ENCODE measurements around the gene CHST13.

CHST13 gene

DNA sequence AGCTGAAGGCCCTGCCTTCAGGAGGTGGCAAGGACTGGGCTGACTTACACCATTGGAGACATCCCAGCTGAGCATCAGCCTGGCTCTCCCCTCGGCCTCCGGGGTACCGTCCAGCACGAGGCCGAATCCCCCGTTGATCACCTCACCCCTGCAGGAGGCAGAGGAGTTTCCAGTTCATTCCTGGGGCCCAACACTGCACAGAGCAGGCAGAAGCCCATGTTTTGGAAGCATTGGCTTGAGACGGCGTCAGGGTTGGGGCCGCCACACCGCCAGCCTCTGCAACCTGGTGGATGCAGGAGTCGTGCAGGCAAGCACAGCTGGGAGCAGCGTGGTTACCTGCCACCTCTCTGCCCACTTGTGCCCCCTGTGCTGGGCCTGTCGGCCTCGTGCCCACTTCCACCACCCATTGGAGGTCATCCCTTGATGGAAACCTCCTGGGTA lies 40.6 kb upstream of the CHST13 start:
- Histone ChIP-seq H3K4me2 (ENCODE audit: low read length) (no peak overlapping the region), H2BK120ac (ENCODE audit: insufficient read depth, low read length, poor library complexity) (no peak overlapping the region), H3K4ac (ENCODE audit: low read depth, low read length) (no peak overlapping the region), H4K91ac (ENCODE audit: low read depth, low read length) (no peak overlapping the region), H3K79me1 (ENCODE audit: low read length) (no peaks in the 10 kb centered on the region), H3K27ac (ENCODE audit: low read depth, low read length) (no peak overlapping the region), H3K36me3 (ENCODE audit: control insufficient read depth in 1 of 2, insufficient read depth in 2 of 2, low read length in 2 of 2) (no peaks in the 10 kb centered on the region), H3K9me3 (ENCODE audit: insufficient read depth, low read depth, low read length) (no peaks in the 10 kb centered on the region), H3K18ac (ENCODE audit: low read length) (no peak overlapping the region), H2AK5ac (ENCODE audit: low read length) (no peak overlapping the region), H4K8ac (ENCODE audit: low read depth, low read length) (no peak overlapping the region), H3K9ac (ENCODE audit: low read length) (no peak overlapping the region), H3K14ac (ENCODE audit: low read length) (no peak overlapping the region), H4K12ac (ENCODE audit: low read depth, low read length) (no peak overlapping the region), H3K23ac (ENCODE audit: low read length) (no peak overlapping the region), H3K79me2 (ENCODE audit: control insufficient read depth, insufficient read depth, low read length, poor library complexity) (no peaks in the 10 kb centered on the region), H2BK5ac (ENCODE audit: low read depth, low read length, poor library complexity) (no peak overlapping the region), H2BK12ac (ENCODE audit: low read length) (no peak overlapping the region), H3K4me1 (ENCODE audit: control insufficient read depth in 1 of 2, insufficient read depth in 2 of 2, low read length in 2 of 2) (peaks cover 0 to 8% of the 10 kb centered on the region in 2 experiments), H2AFZ (ENCODE audit: insufficient read depth, low read length, poor library complexity) (no peak overlapping the region), H3K27me3 (ENCODE audit: insufficient read depth, low read length) (no peaks in the 10 kb centered on the region), H3K4me3 (ENCODE audit: low read depth, low read length) (no peak overlapping the region)
- no CpG with 5 or more reads among the region's 14 CpGs for WGBS (ENCODE audit: extremely low coverage, insufficient coverage, insufficient read length)
- no peak for DNase-seq

DNA sequence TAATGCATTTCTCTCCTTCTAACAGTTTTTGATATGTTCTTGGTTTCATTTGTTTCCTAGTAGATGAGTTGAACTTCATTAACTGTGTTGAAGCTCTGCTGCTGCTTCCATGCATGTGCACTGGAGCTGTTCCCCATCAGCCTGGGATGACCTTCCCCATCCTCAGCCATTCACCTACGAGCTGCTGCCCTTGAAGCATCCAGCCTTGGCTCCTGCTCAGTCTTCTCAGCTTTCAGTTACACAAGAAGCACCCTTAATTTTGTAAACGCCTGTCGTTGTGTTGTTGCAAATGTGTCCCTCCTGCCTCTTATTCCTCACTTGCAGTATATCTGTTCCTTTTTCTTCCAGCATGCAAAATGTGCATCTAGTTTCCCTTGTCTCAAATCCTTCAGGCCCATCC lies 39.8 kb upstream of the CHST13 start:
- Histone ChIP-seq H2AFZ (ENCODE audit: insufficient read depth, low read length, poor library complexity) (no peak overlapping the region), H2BK12ac (ENCODE audit: low read length) (no peak overlapping the region), H3K4ac (ENCODE audit: low read depth, low read length) (no peak overlapping the region), H3K79me2 (ENCODE audit: control insufficient read depth, insufficient read depth, low read length, poor library complexity) (no peaks in the 10 kb centered on the region), H3K14ac (ENCODE audit: low read length) (no peak overlapping the region), H3K4me1 (ENCODE audit: control insufficient read depth in 1 of 2, insufficient read depth in 2 of 2, low read length in 2 of 2) (peaks cover 0 to 8% of the 10 kb centered on the region in 2 experiments), H4K91ac (ENCODE audit: low read depth, low read length) (no peak overlapping the region), H3K4me3 (ENCODE audit: low read depth, low read length) (no peak overlapping the region), H3K9me3 (ENCODE audit: insufficient read depth, low read depth, low read length) (no peaks in the 10 kb centered on the region), H3K4me2 (ENCODE audit: low read length) (no peak overlapping the region), H3K23ac (ENCODE audit: low read length) (no peak overlapping the region), H3K27ac (ENCODE audit: low read depth, low read length) (no peak overlapping the region), H2BK120ac (ENCODE audit: insufficient read depth, low read length, poor library complexity) (no peak overlapping the region), H4K12ac (ENCODE audit: low read depth, low read length) (no peak overlapping the region), H3K18ac (ENCODE audit: low read length) (no peak overlapping the region), H3K36me3 (ENCODE audit: control insufficient read depth in 1 of 2, insufficient read depth in 2 of 2, low read length in 2 of 2) (no peaks in the 10 kb centered on the region), H3K27me3 (ENCODE audit: insufficient read depth, low read length) (no peaks in the 10 kb centered on the region), H3K9ac (ENCODE audit: low read length) (no peak overlapping the region), H3K79me1 (ENCODE audit: low read length) (no peaks in the 10 kb centered on the region), H2BK5ac (ENCODE audit: low read depth, low read length, poor library complexity) (no peak overlapping the region), H4K8ac (ENCODE audit: low read depth, low read length) (no peak overlapping the region), H2AK5ac (ENCODE audit: low read length) (no peak overlapping the region)
- no CpG with 5 or more reads among the region's 3 CpGs for WGBS (ENCODE audit: extremely low coverage, insufficient coverage, insufficient read length)
- no peak for DNase-seq

DNA sequence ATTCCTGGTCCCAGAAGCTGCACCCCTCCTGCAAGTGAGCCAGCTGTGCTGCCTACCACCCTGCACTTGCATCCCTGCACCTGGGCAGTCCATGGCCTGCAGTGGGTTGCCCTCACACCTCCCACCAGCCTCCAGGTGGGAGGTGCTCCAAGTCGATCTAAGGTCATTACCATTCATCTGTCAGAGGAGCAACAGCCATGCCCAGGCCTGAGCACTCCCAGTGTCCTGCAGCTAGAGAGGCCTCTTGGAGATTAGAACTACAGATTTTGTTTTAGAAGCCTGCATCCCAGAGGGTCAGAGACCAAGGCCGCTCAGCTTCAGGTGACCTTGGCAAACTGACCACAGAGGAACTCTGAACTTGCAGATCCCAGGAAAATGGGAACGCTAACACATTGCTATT lies 39.3 kb upstream of the CHST13 start:
- Histone ChIP-seq H3K4me2 (ENCODE audit: low read length) (no peak overlapping the region), H3K14ac (ENCODE audit: low read length) (no peak overlapping the region), H2BK12ac (ENCODE audit: low read length) (no peak overlapping the region), H3K4ac (ENCODE audit: low read depth, low read length) (no peak overlapping the region), H3K79me2 (ENCODE audit: control insufficient read depth, insufficient read depth, low read length, poor library complexity) (no peaks in the 10 kb centered on the region), H4K8ac (ENCODE audit: low read depth, low read length) (no peak overlapping the region), H2BK120ac (ENCODE audit: insufficient read depth, low read length, poor library complexity) (no peak overlapping the region), H4K12ac (ENCODE audit: low read depth, low read length) (no peak overlapping the region), H3K4me3 (ENCODE audit: low read depth, low read length) (no peak overlapping the region), H3K27ac (ENCODE audit: low read depth, low read length) (no peak overlapping the region), H3K4me1 (ENCODE audit: control insufficient read depth in 1 of 2, insufficient read depth in 2 of 2, low read length in 2 of 2) (peaks cover 0 to 8% of the 10 kb centered on the region in 2 experiments), H3K79me1 (ENCODE audit: low read length) (no peaks in the 10 kb centered on the region), H2BK5ac (ENCODE audit: low read depth, low read length, poor library complexity) (no peak overlapping the region), H2AFZ (ENCODE audit: insufficient read depth, low read length, poor library complexity) (no peak overlapping the region), H3K27me3 (ENCODE audit: insufficient read depth, low read length) (no peaks in the 10 kb centered on the region), H3K9me3 (ENCODE audit: insufficient read depth, low read depth, low read length) (no peaks in the 10 kb centered on the region), H3K36me3 (ENCODE audit: control insufficient read depth in 1 of 2, insufficient read depth in 2 of 2, low read length in 2 of 2) (no peaks in the 10 kb centered on the region), H3K23ac (ENCODE audit: low read length) (no peak overlapping the region), H3K18ac (ENCODE audit: low read length) (no peak overlapping the region), H2AK5ac (ENCODE audit: low read length) (no peak overlapping the region), H3K9ac (ENCODE audit: low read length) (peak overlapping the region; percentile 44), H4K91ac (ENCODE audit: low read depth, low read length) (no peak overlapping the region)
- WGBS (ENCODE audit: extremely low coverage, insufficient coverage, insufficient read length), result no CpG with 5 or more reads among the region's 3 CpGs
- DNase-seq, result no peak

DNA sequence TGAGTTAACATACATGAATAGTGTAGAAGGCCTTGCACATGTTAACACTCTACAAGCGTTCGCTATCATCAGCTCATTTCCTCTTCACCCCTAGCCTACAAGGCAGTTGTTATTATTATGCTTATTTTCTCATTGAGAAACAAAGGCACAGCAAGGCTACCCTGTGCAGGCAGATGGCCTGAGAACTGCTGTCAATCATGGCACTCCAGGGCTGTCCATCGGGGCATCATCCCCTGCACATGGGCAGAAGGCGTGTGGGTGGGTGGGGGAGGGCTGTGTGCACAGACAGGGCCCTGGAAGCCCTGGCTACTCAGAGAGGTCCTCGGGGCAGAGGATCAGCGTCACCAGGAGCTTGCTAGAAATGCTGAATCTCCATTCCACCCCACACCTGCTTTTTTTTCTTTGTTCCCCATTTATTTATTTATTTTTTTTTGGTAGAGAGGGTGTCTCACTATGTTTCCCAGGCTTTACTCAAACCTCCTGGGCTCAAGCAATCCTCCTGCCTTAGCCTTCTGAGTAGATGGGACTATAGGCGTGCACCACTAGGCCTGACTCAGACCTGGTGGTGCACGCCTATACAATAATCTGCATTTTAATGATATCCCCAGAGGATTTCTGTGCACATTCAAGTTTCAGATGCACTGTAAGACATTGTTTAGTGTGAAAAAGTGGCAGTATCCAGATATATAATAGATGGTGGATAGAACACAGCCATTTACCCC lies 38.6 kb upstream of the CHST13 start:
- Histone ChIP-seq H2AK5ac (ENCODE audit: low read length) (no peak overlapping the region), H3K4me3 (ENCODE audit: low read depth, low read length) (no peak overlapping the region), H3K79me1 (ENCODE audit: low read length) (no peaks in the 10 kb centered on the region), H2BK120ac (ENCODE audit: insufficient read depth, low read length, poor library complexity) (no peak overlapping the region), H3K14ac (ENCODE audit: low read length) (no peak overlapping the region), H2AFZ (ENCODE audit: insufficient read depth, low read length, poor library complexity) (no peak overlapping the region), H3K9ac (ENCODE audit: low read length) (no peak overlapping the region), H3K4me1 (ENCODE audit: control insufficient read depth in 1 of 2, insufficient read depth in 2 of 2, low read length in 2 of 2) (peaks cover 0 to 9% of the 10 kb centered on the region in 2 experiments), H4K91ac (ENCODE audit: low read depth, low read length) (no peak overlapping the region), H3K27ac (ENCODE audit: low read depth, low read length) (no peak overlapping the region), H3K79me2 (ENCODE audit: control insufficient read depth, insufficient read depth, low read length, poor library complexity) (no peaks in the 10 kb centered on the region), H3K9me3 (ENCODE audit: insufficient read depth, low read depth, low read length) (no peaks in the 10 kb centered on the region), H4K12ac (ENCODE audit: low read depth, low read length) (no peak overlapping the region), H3K27me3 (ENCODE audit: insufficient read depth, low read length) (no peaks in the 10 kb centered on the region), H3K4me2 (ENCODE audit: low read length) (no peak overlapping the region), H2BK12ac (ENCODE audit: low read length) (no peak overlapping the region), H3K18ac (ENCODE audit: low read length) (no peak overlapping the region), H3K23ac (ENCODE audit: low read length) (no peak overlapping the region), H3K36me3 (ENCODE audit: control insufficient read depth in 1 of 2, insufficient read depth in 2 of 2, low read length in 2 of 2) (no peaks in the 10 kb centered on the region), H3K4ac (ENCODE audit: low read depth, low read length) (no peak overlapping the region), H4K8ac (ENCODE audit: low read depth, low read length) (no peak overlapping the region), H2BK5ac (ENCODE audit: low read depth, low read length, poor library complexity) (no peak overlapping the region)
- no CpG with 5 or more reads among the region's 8 CpGs for WGBS (ENCODE audit: extremely low coverage, insufficient coverage, insufficient read length)
- DNase-seq, result no peak

All from trophoblast cell (in vitro differentiated cells and primary cell).